MM.1S (cell line): Measurements from ENCODE around the gene TNFAIP1.

Experiments used
- DNase-seq: peaks from one replicate; pipeline ENCODE4 v3.0.0-alpha.2; 2015
- H2AFZ ChIP-seq: fragments of 300-600 bp; sonication (generic); 2 replicates; pipeline ENCODE4 v1.6.0; 2016; ENCODE audit warnings: antibody characterized with exemption, low read length
- H3F3A ChIP-seq: fragments of 300-600 bp; sonication (generic); 2 replicates; pipeline ENCODE4 v1.6.1; 2016; ENCODE audit warnings: mild to moderate bottlenecking, antibody characterized with exemption, low read length, moderate library complexity, mixed read lengths; ENCODE audit not compliant: insufficient read depth
- H3K27ac ChIP-seq: fragments of 300-600 bp; sonication (generic); 2 replicates; pipeline ENCODE4 v1.5.1; 2016; ENCODE audit warnings: mild to moderate bottlenecking, low read length
- H3K27me3 ChIP-seq: fragments of 300-600 bp; sonication (generic); replicated peaks from 2 replicates; pipeline ENCODE4 v1.6.0; 2016; ENCODE audit warnings: low read length; ENCODE audit not compliant: insufficient read depth
- H3K36me3 ChIP-seq: fragments of 300-600 bp; sonication (generic); replicated peaks from 2 replicates; pipeline ENCODE4 v1.6.1; 2016; ENCODE audit warnings: mild to moderate bottlenecking, low read length, mixed read lengths; ENCODE audit not compliant: insufficient read depth
- H3K4me1 ChIP-seq: fragments of 300-600 bp; sonication (generic); 2 replicates; pipeline ENCODE4 v1.6.1; 2016; ENCODE audit warnings: low read length, mixed read lengths
- H3K4me2 ChIP-seq: fragments of 300-600 bp; sonication (generic); 2 replicates; pipeline ENCODE4 v1.6.0; 2016; ENCODE audit warnings: low read depth, low read length
- H3K4me3 ChIP-seq: fragments of 300-600 bp; sonication (generic); 2 replicates; pipeline ENCODE4 v1.5.1; 2016; ENCODE audit warnings: low read length, mixed read lengths
- H3K79me2 ChIP-seq: fragments of 300-600 bp; sonication (generic); 2 replicates; pipeline ENCODE4 v1.6.1; 2016; ENCODE audit warnings: mixed run types, low read length, mixed read lengths
- H3K9ac ChIP-seq: fragments of 300-600 bp; sonication (generic); 2 replicates; pipeline ENCODE4 v1.6.1; 2016; ENCODE audit warnings: low read length, mixed read lengths
- H3K9me2 ChIP-seq: fragments of 300-600 bp; sonication (generic); replicated peaks from 2 replicates; pipeline ENCODE4 v1.6.1; 2016; ENCODE audit warnings: mild to moderate bottlenecking, low read length, mixed read lengths; ENCODE audit not compliant: insufficient read depth
- H3K9me3 ChIP-seq: fragments of 300-600 bp; sonication (generic); replicated peaks from 2 replicates; pipeline ENCODE4 v1.6.1; 2016; ENCODE audit warnings: mild to moderate bottlenecking, low read length, mixed read lengths; ENCODE audit not compliant: insufficient read depth
- H4K20me1 ChIP-seq: fragments of 300-600 bp; sonication (generic); 2 replicates; pipeline ENCODE4 v1.6.1; 2016; ENCODE audit warnings: mild to moderate bottlenecking, low read length, moderate library complexity, mixed read lengths; ENCODE audit not compliant: insufficient read depth
- CTCF ChIP-seq: fragments of 300-600 bp; sonication (generic); IDR thresholded peaks from 2 replicates; pipeline ENCODE4 v1.5.1; 2016; ENCODE audit warnings: antibody characterized with exemption, low read length, mixed read lengths
- EZH2 ChIP-seq: fragments of 300-600 bp; sonication (generic); optimal IDR thresholded peaks from 2 replicates; pipeline ENCODE3; 2017; ENCODE audit warnings: low read depth, mild to moderate bottlenecking, antibody characterized with exemption, low read length, mixed read lengths
- EZH2phosphoT487 ChIP-seq: fragments of 300-600 bp; sonication (generic); IDR thresholded peaks from 2 replicates; pipeline ENCODE4 v1.6.1; 2018; ENCODE audit warnings: antibody characterized with exemption, low read length

TNFAIP1 gene

DNA sequence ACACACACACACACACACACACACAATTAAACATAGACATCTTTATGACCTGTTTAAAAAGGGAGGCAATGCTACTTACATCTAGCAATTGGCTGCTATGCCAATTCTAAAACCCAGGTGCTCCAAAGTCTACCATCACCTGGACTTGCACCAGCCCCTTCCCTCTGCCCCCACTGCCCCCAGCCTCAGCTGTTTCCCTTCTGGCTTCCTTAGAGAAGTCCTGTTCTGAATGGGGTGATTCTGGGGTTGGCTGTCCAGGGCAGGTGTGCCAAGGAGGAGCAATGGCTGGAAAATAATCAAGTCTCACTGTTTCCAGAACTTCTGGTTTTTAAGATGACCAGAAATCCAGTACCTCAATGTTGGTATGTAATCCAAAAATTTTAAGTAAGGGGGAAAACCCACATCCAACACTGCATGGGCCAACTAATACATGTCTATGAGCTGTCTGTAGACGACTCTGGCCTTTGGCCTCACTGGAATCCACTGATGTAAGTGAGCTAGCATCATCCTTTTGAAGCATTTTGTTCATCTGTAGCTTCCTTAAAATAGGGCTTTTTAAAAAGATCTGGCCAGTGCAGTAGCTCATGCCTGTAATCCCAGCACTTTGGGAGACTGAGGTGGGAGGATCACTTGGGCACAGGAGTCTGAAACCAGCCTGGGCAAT, 2.3 kb upstream of the TNFAIP1 start:
- Histone ChIP-seq H2AFZ (no peak overlapping the region), H3F3A (no peaks in the 10 kb centered on the region), H3K4me1 (peaks cover 18% of the 10 kb centered on the region), H3K36me3 (no peaks in the 10 kb centered on the region), H3K9me3 (no peaks in the 10 kb centered on the region), H3K9me2 (no peaks in the 10 kb centered on the region), H3K4me3 (no peak overlapping the region), H3K9ac (no peak overlapping the region), H3K27me3 (no peaks in the 10 kb centered on the region), H3K79me2 (peaks cover 49% of the 10 kb centered on the region), H3K27ac (no peak overlapping the region), H3K4me2 (no peak overlapping the region), H4K20me1 (no peaks in the 10 kb centered on the region)
- TF ChIP-seq EZH2 (no peak), EZH2phosphoT487 (no peak), CTCF (no peak)
- DNase-seq = no peak

DNA sequence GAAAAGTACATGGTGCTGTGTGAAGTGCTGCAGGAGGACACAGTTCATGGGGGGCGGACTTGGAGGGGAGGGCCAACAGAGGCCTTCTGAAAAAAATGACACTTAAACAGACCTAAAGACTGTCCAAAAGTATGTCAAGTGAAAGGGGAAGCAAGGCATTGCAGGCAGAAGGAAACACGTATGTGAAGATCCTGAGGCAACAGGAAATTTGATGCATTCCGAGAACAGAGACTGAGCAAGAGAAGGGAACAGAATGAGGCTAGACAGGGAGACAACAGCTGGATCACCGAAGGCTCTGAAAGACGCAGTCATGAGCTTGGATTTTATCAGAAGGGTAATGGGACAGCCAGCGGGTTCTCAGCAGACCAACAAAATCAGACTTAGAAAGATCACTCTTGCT, 1.4 kb upstream of the TNFAIP1 start:
- no peak for TF ChIP-seq EZH2
- TF ChIP-seq EZH2phosphoT487 = no peak
- TF ChIP-seq CTCF = no peak
- Histone ChIP-seq H3F3A (no peaks in the 10 kb centered on the region), H3K9me2 (no peaks in the 10 kb centered on the region), H3K27me3 (no peaks in the 10 kb centered on the region), H2AFZ (no peak overlapping the region), H3K27ac (no peak overlapping the region), H3K4me1 (peaks cover 18% of the 10 kb centered on the region), H3K9ac (peak overlapping the region; percentile 80; the same call in 1 of the 2 replicates), H3K4me3 (peak overlapping the region; percentile 91), H3K36me3 (no peaks in the 10 kb centered on the region), H3K4me2 (peak overlapping the region; percentile 84), H4K20me1 (no peaks in the 10 kb centered on the region), H3K9me3 (no peaks in the 10 kb centered on the region), H3K79me2 (peaks cover 54% of the 10 kb centered on the region)
- no peak for DNase-seq

DNA sequence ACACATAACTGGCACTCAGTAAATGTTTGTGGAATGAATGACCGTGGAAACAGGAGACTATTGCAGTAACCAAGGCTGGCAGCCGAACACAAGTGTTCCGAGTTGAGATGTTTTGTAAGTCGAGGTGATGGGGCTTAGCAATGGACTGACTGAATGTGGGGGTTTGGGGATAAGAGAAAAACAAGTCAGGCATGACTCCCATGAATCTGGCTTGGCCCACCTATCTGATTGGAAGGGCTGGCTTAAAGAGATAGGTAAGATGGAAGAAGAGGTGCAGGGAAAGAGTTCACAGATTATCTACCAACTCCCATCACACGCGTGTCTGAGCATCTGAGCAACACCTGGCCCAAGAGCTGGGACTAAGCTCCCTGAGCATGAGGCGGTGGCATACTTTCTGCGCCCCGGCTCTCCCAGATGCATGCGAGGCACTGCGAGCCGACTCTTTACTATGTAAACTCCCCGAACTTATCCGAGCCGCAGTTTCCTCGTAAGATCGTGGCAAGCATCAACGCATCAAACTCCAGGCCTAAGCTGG, 828 bp upstream of the TNFAIP1 start:
- peak overlapping the region; percentile 61; the same call in 1 of the 2 replicates for H3K27ac ChIP-seq
- DNase-seq = peak; percentile 15
- peak overlapping the region; percentile 80 for H3K9ac ChIP-seq
- H3K79me2 ChIP-seq = peaks cover 57% of the 10 kb centered on the region
- no peaks in the 10 kb centered on the region for H3K27me3 ChIP-seq
- no peaks in the 10 kb centered on the region for H3K9me3 ChIP-seq
- H3K4me3 ChIP-seq = peak overlapping the region; percentile 91
- peaks cover 18% of the 10 kb centered on the region for H3K4me1 ChIP-seq
- H3K36me3 ChIP-seq = no peaks in the 10 kb centered on the region
- no peaks in the 10 kb centered on the region for H3F3A ChIP-seq
- H3K4me2 ChIP-seq = peak overlapping the region; percentile 84
- H2AFZ ChIP-seq = peak overlapping the region; percentile 83
- no peaks in the 10 kb centered on the region for H3K9me2 ChIP-seq
- TF ChIP-seq EZH2phosphoT487 = no peak
- no peak for TF ChIP-seq CTCF
- no peak for TF ChIP-seq EZH2
- no peaks in the 10 kb centered on the region for H4K20me1 ChIP-seq
